SH-SY5Y (cell line): ENCODE measurements around the gene CRACR2A.

ENCODE experiments used
- GATA2 ChIP-seq: IDR thresholded peaks from 2 replicates; pipeline ENCODE4 v1.6.1; 2011; ENCODE audit warnings: mild to moderate bottlenecking, low read depth, low read length
- GATA3 ChIP-seq: IDR thresholded peaks from 2 replicates; pipeline ENCODE4 v1.6.1; 2011; ENCODE audit warnings: low read depth, mild to moderate bottlenecking, low read length, moderate library complexity

DNA sequence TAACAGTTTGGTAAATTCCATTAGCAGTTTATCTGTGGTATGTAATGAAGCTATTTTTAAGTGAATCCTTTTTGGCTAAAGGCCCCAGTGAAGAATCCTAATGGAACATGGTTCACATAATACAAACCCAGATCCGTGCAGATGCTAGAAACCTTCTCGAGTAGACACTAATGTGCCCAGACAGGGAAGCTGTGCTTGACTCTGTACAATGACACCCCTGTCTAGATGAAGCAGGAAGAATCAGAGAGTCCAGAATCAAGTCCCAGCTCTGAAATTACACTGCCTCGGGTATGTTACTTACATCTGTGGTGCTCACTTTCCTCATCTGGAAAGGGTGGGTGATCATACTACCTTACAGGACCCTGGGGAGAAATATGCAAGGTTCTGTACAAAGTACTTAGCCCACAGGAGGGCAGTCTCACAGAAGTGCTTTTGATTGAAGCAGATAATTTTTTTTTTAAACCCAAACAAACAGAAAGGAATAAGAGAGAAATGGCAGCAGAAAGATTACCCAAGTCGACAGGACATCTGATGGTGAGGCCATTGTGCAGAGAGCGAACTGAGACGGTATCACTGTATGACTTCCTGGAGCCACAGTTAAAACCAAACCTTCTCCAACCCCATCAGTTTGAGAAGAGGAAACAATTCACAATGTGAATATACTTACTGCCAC is 8.5 kb downstream of the CRACR2A start:
- TF ChIP-seq GATA2 (no peak), GATA3 (no peak)
